Left lung (tissue), 10 donors: ENCODE data around the gene KLC3. TPM values are rescaled to one million over a fixed set of nuclear protein-coding genes. Genes with fewer than 3 reads are reported as not detected.

Experiments used
- ATAC-seq: fragments of 200-7000 bp; cut with Tn5 transposase; one replicate; pipeline ENCODE4 v1.9.1; 2020; ENCODE audit warnings: moderate library complexity
- DNase-seq, 4 donors: peaks; one replicate each; pipeline ENCODE4 v3.0.0-alpha.2; 2013 to 2020
- H3K27ac ChIP-seq, 2 donors: fragments of 200-600 bp; sonication (generic) in 1 of 2; one replicate each; pipeline versions ENCODE4 v1.5.0 to v1.8.0; 2020 to 2021
- H3K27me3 ChIP-seq, 2 donors: fragments of 200-600 bp; sonication (generic) in 1 of 2; one replicate each; pipeline versions ENCODE4 v1.5.0 to v1.8.0; 2020 to 2021
- H3K36me3 ChIP-seq, 2 donors: fragments of 200-600 bp; sonication (generic) in 1 of 2; one replicate each; pipeline versions ENCODE4 v1.5.0 to v1.8.0; 2020 to 2021
- H3K4me1 ChIP-seq, 2 donors: fragments of 200-600 bp; one replicate each; pipeline ENCODE4 v1.8.0; 2021
- H3K4me3 ChIP-seq, 2 donors: fragments of 200-600 bp; sonication (generic) in 1 of 2; one replicate each; pipeline versions ENCODE4 v1.5.0 to v1.8.0; 2020 to 2021; ENCODE audit warnings: mild to moderate bottlenecking in 1 of 2
- H3K9me3 ChIP-seq, 2 donors: fragments of 200-600 bp; sonication (generic) in 1 of 2; one replicate each; pipeline versions ENCODE4 v1.5.0 to v1.8.0; 2020 to 2021
- intact Hi-C, 2 donors: fragments of 100-400 bp; cut with DNase I; formaldehyde crosslinking; loops; one replicate each; pipeline versions ENCODE4 v1.11.2 to v1.14.2; 2022
- polyA plus RNA-seq, 6 donors: library from polyadenylated mRNA; unstranded; fragments of 120-200 nt; gene quantifications; one replicate each; pipeline ENCODE4 v1.2.1, GENCODE V29; 2013; ENCODE audit not compliant: insufficient read length in 6 of 6
- total RNA-seq, 2 donors: library from RNA; stranded (reverse); fragmentation: NEBNext Ultra II Directional; extraction: Animal tissue kit (Norgen Biotek cat#: 25700); gene quantifications; one replicate each; pipeline ENCODE4 v1.2.1, GENCODE V29; 2021
- TF ChIP-seq, protein P1 (sequence below), 2 donors: fragments of 200-600 bp; sonication (generic) in 1 of 2; IDR thresholded peaks; one replicate each; pipeline versions ENCODE4 v1.5.0 to v1.8.0; 2021; ENCODE audit warnings: antibody characterized with exemption in 2 of 2
- donor health status: DM: no; HTN: yes; CAD: no.
- donor health status: DM: no; HTN: no; CAD: no.

Gene KLC3
- total and polyA plus RNA-seq, 8 donors, result 0.52 to 1.9 (median 0.70) TPM

DNA sequence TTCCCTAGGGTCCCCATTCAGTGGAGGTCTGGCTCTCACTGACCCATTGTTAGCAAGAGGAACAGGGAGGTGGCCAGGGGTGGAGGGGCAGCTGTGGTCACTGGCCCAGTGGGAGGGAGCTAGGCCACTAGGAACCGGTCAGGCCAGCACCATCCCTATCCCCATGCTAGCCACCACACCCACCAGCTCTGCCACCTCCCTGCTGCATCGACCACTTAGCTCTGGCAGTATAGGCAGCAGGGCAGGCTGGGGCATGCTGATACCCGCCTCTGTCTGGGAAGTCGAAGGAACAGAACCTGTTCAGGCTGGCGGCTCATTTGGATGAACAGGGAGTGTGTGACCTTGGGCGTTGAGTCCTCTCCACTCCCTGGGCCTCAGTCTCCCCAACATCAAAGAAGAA, 59.6 kb downstream of the KLC3 start:
- Histone ChIP-seq H3K36me3 (peaks cover 0 to 14% of the 10 kb centered on the region in 2 donors), H3K4me1 (peaks cover 19 to 50% of the 10 kb centered on the region in 2 donors), H3K4me3 (no peak overlapping the region), H3K9me3 (no peaks in the 10 kb centered on the region), H3K27me3 (peaks cover 0 to 70% of the 10 kb centered on the region in 2 donors), H3K27ac (no peak overlapping the region)
- DNase-seq (no peak), ATAC-seq (no peak)
- TF ChIP-seq, protein P1, sequence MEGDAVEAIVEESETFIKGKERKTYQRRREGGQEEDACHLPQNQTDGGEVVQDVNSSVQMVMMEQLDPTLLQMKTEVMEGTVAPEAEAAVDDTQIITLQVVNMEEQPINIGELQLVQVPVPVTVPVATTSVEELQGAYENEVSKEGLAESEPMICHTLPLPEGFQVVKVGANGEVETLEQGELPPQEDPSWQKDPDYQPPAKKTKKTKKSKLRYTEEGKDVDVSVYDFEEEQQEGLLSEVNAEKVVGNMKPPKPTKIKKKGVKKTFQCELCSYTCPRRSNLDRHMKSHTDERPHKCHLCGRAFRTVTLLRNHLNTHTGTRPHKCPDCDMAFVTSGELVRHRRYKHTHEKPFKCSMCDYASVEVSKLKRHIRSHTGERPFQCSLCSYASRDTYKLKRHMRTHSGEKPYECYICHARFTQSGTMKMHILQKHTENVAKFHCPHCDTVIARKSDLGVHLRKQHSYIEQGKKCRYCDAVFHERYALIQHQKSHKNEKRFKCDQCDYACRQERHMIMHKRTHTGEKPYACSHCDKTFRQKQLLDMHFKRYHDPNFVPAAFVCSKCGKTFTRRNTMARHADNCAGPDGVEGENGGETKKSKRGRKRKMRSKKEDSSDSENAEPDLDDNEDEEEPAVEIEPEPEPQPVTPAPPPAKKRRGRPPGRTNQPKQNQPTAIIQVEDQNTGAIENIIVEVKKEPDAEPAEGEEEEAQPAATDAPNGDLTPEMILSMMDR (IDR thresholded peaks at IDR 0.05), result no peak
- intact Hi-C loops, result no loop called here

Other genes with a start within 250 kb of the KLC3 start
- gene PPP1R37, start 247.6 kb upstream of the KLC3 start, total RNA-seq, result 10 to 100 TPM; 26.8 to 29.8 TPM
- gene PPP1R37, start 247.6 kb upstream of the KLC3 start, polyA plus RNA-seq, result 10 to 100 TPM; 17.3 to 27.4 (median 22.4) TPM
- not detected for gene NKPD1, start 179.8 kb upstream of the KLC3 start, total RNA-seq
- gene NKPD1, start 179.8 kb upstream of the KLC3 start, polyA plus RNA-seq, result under 1 TPM; 0.08 to 0.24 (median 0.17) TPM
- 10 to 100 TPM; 13.0 to 13.6 TPM for gene TRAPPC6A, start 162.5 kb upstream of the KLC3 start, total RNA-seq
- gene TRAPPC6A, start 162.5 kb upstream of the KLC3 start, polyA plus RNA-seq, result 10 to 100 TPM; 19.1 to 28.9 (median 24.1) TPM
- gene BLOC1S3, start 162.0 kb upstream of the KLC3 start, total RNA-seq, result 10 to 100 TPM; 13.8 to 15.8 TPM
- 10 to 100 TPM in 1 of 6 donors, 1 to 10 TPM in 5; 7.8 to 10.5 (median 9.0) TPM for gene BLOC1S3, start 162.0 kb upstream of the KLC3 start, polyA plus RNA-seq
- 1 to 10 TPM; 3.2 to 3.3 TPM for gene EXOC3L2, start 95.3 kb upstream of the KLC3 start, total RNA-seq
- 1 to 10 TPM in 3 of 6 donors, under 1 TPM in 3; 0.85 to 2.4 (median 1.1) TPM for gene EXOC3L2, start 95.3 kb upstream of the KLC3 start, polyA plus RNA-seq
- 10 to 100 TPM; 24.6 to 33.7 TPM for gene MARK4, start 89.5 kb upstream of the KLC3 start, total RNA-seq
- 10 to 100 TPM; 35.6 to 46.4 (median 38.9) TPM for gene MARK4, start 89.5 kb upstream of the KLC3 start, polyA plus RNA-seq
- gene CKM, start 17.9 kb upstream of the KLC3 start, total RNA-seq, result 1 to 10 TPM; 1.2 to 1.7 TPM
- gene CKM, start 17.9 kb upstream of the KLC3 start, polyA plus RNA-seq, result under 1 TPM; 0.20 to 0.46 (median 0.29) TPM
- gene ERCC2, start 29.8 kb downstream of the KLC3 start, total RNA-seq, result 10 to 100 TPM; 21.2 to 23.5 TPM
- 10 to 100 TPM; 29.5 to 36.7 (median 32.9) TPM for gene ERCC2, start 29.8 kb downstream of the KLC3 start, polyA plus RNA-seq
- gene PPP1R13L, start 64.3 kb downstream of the KLC3 start, total RNA-seq, result 10 to 100 TPM; 30.0 to 51.4 TPM
- 10 to 100 TPM; 12.9 to 18.4 (median 15.9) TPM for gene PPP1R13L, start 64.3 kb downstream of the KLC3 start, polyA plus RNA-seq
- gene POLR1G, start 65.9 kb downstream of the KLC3 start, total RNA-seq, result 1 to 10 TPM; 4.8 to 6.0 TPM
- gene POLR1G, start 65.9 kb downstream of the KLC3 start, polyA plus RNA-seq, result 1 to 10 TPM; 2.8 to 5.2 (median 4.0) TPM
- 10 to 100 TPM; 56.1 to 57.8 TPM for gene ERCC1, start 83.2 kb downstream of the KLC3 start, total RNA-seq
- 100 to 1,000 TPM in 1 of 6 donors, 10 to 100 TPM in 5; 73.5 to 108 (median 91.4) TPM for gene ERCC1, start 83.2 kb downstream of the KLC3 start, polyA plus RNA-seq
- 10 to 100 TPM in 1 of 2 donors, 1 to 10 TPM in 1; 7.1 to 20.4 TPM for gene FOSB, start 127.2 kb downstream of the KLC3 start, total RNA-seq
- 100 to 1,000 TPM in 5 of 6 donors, 1 to 10 TPM in 1; 5.7 to 766 (median 199) TPM for gene FOSB, start 127.2 kb downstream of the KLC3 start, polyA plus RNA-seq
- 10 to 100 TPM in 1 of 2 donors, 1 to 10 TPM in 1; 9.4 to 16.7 TPM for gene RTN2, start 156.3 kb downstream of the KLC3 start, total RNA-seq
- gene RTN2, start 156.3 kb downstream of the KLC3 start, polyA plus RNA-seq, result 10 to 100 TPM in 4 of 6 donors, 1 to 10 TPM in 2; 6.6 to 17.9 (median 13.5) TPM
- 1 to 10 TPM in 1 of 2 donors, under 1 TPM in 1; 0.47 to 2.1 TPM for gene PPM1N, start 157.7 kb downstream of the KLC3 start, total RNA-seq
- gene PPM1N, start 157.7 kb downstream of the KLC3 start, polyA plus RNA-seq, result under 1 TPM; 0.17 to 0.60 (median 0.29) TPM
- gene VASP, start 166.7 kb downstream of the KLC3 start, total RNA-seq, result 100 to 1,000 TPM; 109 to 220 TPM
- 10 to 100 TPM; 49.5 to 62.2 (median 54.6) TPM for gene VASP, start 166.7 kb downstream of the KLC3 start, polyA plus RNA-seq
- gene OPA3, start 244.1 kb downstream of the KLC3 start, total RNA-seq, result 10 to 100 TPM; 14.9 to 17.9 TPM
- 1 to 10 TPM; 4.8 to 9.4 (median 7.0) TPM for gene OPA3, start 244.1 kb downstream of the KLC3 start, polyA plus RNA-seq